HCT116 (cell line): ENCODE data around the gene CCM2. TPM values are rescaled to one million over a fixed set of nuclear protein-coding genes. Genes with fewer than 3 reads are reported as not detected.

Experiments
- ATAC-seq: fragments of 200-7000 bp; cut with Tn5 transposase; 2 replicates; pipeline ENCODE4 v1.9.1; 2020; ENCODE audit warnings: mild to moderate bottlenecking, moderate library complexity
- BruUV-seq: library from RNA; stranded (reverse); fragments of 400-500 nt; replicated peaks from 2 replicates; lab custom pipeline; 2021; lab: Mats Ljungman, UMichigan
- CTCF ChIA-PET: fragments of 300-600 bp; sonication (Branson Sonifier 250); formaldehyde crosslinking; loops from one replicate; lab custom pipeline; 2021; ENCODE audit warnings: antibody characterized with exemption; lab: Charles Lee
- POLR2A ChIA-PET: fragments of 300-600, 350-600 bp; sonication (Branson Sonifier 250); formaldehyde crosslinking; loops from one replicate; lab custom pipeline; 2021; ENCODE audit warnings: antibody characterized with exemption; lab: Charles Lee
- RAD21 ChIA-PET, 2 experiments: fragments of 300-600 bp; sonication (Branson Sonifier 250); formaldehyde crosslinking; loops; one replicate each; lab custom pipeline; 2023; ENCODE audit warnings: low total read pairs in 2 of 2; ENCODE audit not compliant: uncharacterized antibody in 2 of 2, unreplicated experiment in 2 of 2, low non-redundant PET in 1 of 2; lab: Charles Lee
- DNase-seq: peaks from one replicate; pipeline ENCODE4 v3.0.0-alpha.2; 2010; ENCODE audit warnings: low read depth, low spot score
- H2AFZ ChIP-seq: fragments of 200-600 bp; shearing (Covaris generic), sonication (generic); 2 replicates; pipeline ENCODE4 v1.6.1; 2017; ENCODE audit warnings: low read depth, mixed run types, mixed read lengths, antibody characterized with exemption, low read length; ENCODE audit not compliant: poor library complexity, severe bottlenecking
- H3K27ac ChIP-seq: 2 replicates; pipeline ENCODE4 v1.5.1; 2012; ENCODE audit warnings: low read depth, low read length
- H3K27me3 ChIP-seq: fragments of 200-600 bp; sonication (generic); 2 replicates; pipeline ENCODE4 v1.6.1; 2016; ENCODE audit warnings: mixed run types, low read length, mixed read lengths; ENCODE audit not compliant: insufficient read depth
- H3K36me3 ChIP-seq, 2 experiments: fragments of 200-500 bp in 1 of 2; fragments of 200-600 bp in 1 of 2; sonication (Bioruptor generic) in 1 of 2; sonication (generic) in 1 of 2; 2 replicates each; pipeline versions ENCODE4 v1.5.1 to v1.6.1; 2014 to 2016; ENCODE audit warnings: low read length in 2 of 2, inconsistent platforms in 1 of 2, mixed read lengths in 1 of 2, mixed run types in 1 of 2; ENCODE audit not compliant: insufficient read depth in 2 of 2, control insufficient read depth in 1 of 2
- H3K4me1 ChIP-seq, 2 experiments: fragments of 200-600 bp in 1 of 2; sonication (generic) in 1 of 2; 2 replicates each; pipeline versions ENCODE4 v1.5.1 to v1.6.1; 2012 to 2017; ENCODE audit warnings: low read length in 2 of 2, inconsistent platforms in 1 of 2, mild to moderate bottlenecking in 1 of 2, mixed read lengths in 1 of 2, mixed run types in 1 of 2, moderate library complexity in 1 of 2; ENCODE audit not compliant: insufficient read depth in 2 of 2, control insufficient read depth in 1 of 2
- H3K4me2 ChIP-seq: fragments of 200-600 bp; sonication (generic); 2 replicates; pipeline ENCODE4 v1.6.1; 2017; ENCODE audit warnings: mixed run types, low read length, mixed read lengths
- H3K4me3 ChIP-seq, 2 experiments: fragments of 200-600 bp in 1 of 2; sonication (generic) in 1 of 2; replicated peaks in 1 of 2; 2 replicates each; pipeline ENCODE4 v1.5.1; 2011 to 2016; ENCODE audit warnings: low read length in 2 of 2, control low read depth in 1 of 2, low read depth in 1 of 2, mild to moderate bottlenecking in 1 of 2, mixed read lengths in 1 of 2, mixed run types in 1 of 2
- H3K79me2 ChIP-seq: fragments of 200-600 bp; sonication (generic); 2 replicates; pipeline ENCODE4 v1.6.1; 2017; ENCODE audit warnings: mild to moderate bottlenecking, mixed run types, low read length, moderate library complexity, mixed read lengths; ENCODE audit not compliant: insufficient read depth
- H3K9ac ChIP-seq: fragments of 200-600 bp; sonication (generic); 2 replicates; pipeline ENCODE4 v1.6.1; 2016; ENCODE audit warnings: low read length, mixed read lengths
- H3K9me2 ChIP-seq: fragments of 200-600 bp; sonication (generic), shearing (Covaris generic); 2 replicates; pipeline ENCODE4 v1.6.1; 2017; ENCODE audit warnings: mixed run types, mild to moderate bottlenecking, moderate library complexity; ENCODE audit not compliant: insufficient read depth
- H3K9me3 ChIP-seq, 2 experiments: fragments of 200-500 bp in 1 of 2; fragments of 200-600 bp in 1 of 2; sonication (Bioruptor generic) in 1 of 2; sonication (generic) in 1 of 2; 2 replicates each; pipeline ENCODE4 v1.6.1; 2014 to 2017; ENCODE audit warnings: low read length in 2 of 2, mixed read lengths in 2 of 2, inconsistent platforms in 1 of 2, low read depth in 1 of 2, mild to moderate bottlenecking in 1 of 2, mixed run types in 1 of 2, moderate library complexity in 1 of 2; ENCODE audit not compliant: control insufficient read depth in 1 of 2, insufficient read depth in 1 of 2
- H4K20me1 ChIP-seq: fragments of 200-600 bp; sonication (generic), shearing (Covaris generic); 2 replicates; pipeline ENCODE4 v1.6.1; 2017; ENCODE audit warnings: mixed run types, mild to moderate bottlenecking, moderate library complexity; ENCODE audit not compliant: insufficient read depth
- ATF3 ChIP-seq: IDR thresholded peaks from 2 replicates; pipeline ENCODE4 v1.6.1; 2012
- CBX3 ChIP-seq: IDR thresholded peaks from 2 replicates; pipeline ENCODE4 v1.6.1; 2012; ENCODE audit warnings: low read depth
- CTCF ChIP-seq, 3 experiments: fragments of 200-600 bp in 1 of 3; sonication (generic) in 1 of 3; IDR thresholded peaks in 2 of 3; conservative IDR thresholded peaks in 1 of 3; 2 replicates each; pipeline ENCODE4 v1.5.1; 2012 to 2017; ENCODE audit warnings: low read depth in 2 of 3, low read length in 2 of 3, antibody characterized with exemption in 1 of 3, borderline replicate concordance in 1 of 3, control low read depth in 1 of 3, mild to moderate bottlenecking in 1 of 3, mixed read lengths in 1 of 3, mixed run types in 1 of 3, moderate library complexity in 1 of 3; ENCODE audit not compliant: insufficient read depth in 1 of 3
- EGR1 ChIP-seq: IDR thresholded peaks from 2 replicates; pipeline ENCODE4 v1.6.1; 2012; ENCODE audit warnings: low read depth
- ELF1 ChIP-seq: IDR thresholded peaks from 2 replicates; pipeline ENCODE4 v1.6.1; 2012; ENCODE audit warnings: low read depth, borderline replicate concordance
- EZH2 ChIP-seq: fragments of 200-600 bp; sonication (generic); IDR thresholded peaks from 2 replicates; pipeline ENCODE4 v1.6.1; 2017; ENCODE audit warnings: antibody characterized with exemption, mixed run types
- JUND ChIP-seq: IDR thresholded peaks from 2 replicates; pipeline ENCODE4 v1.6.1; 2012
- POLR2A ChIP-seq: IDR thresholded peaks from 2 replicates; pipeline ENCODE4 v1.7.0; 2011; ENCODE audit warnings: borderline replicate concordance; ENCODE audit not compliant: insufficient read depth, insufficient read length; ENCODE audit errors: extremely low read depth
- SP1 ChIP-seq: IDR thresholded peaks from 2 replicates; pipeline ENCODE4 v1.6.1; 2012; ENCODE audit warnings: low read depth
- TCF7L2 ChIP-seq: IDR thresholded peaks from 2 replicates; pipeline ENCODE4 v1.7.0; 2011; ENCODE audit warnings: borderline replicate concordance, inconsistent platforms; ENCODE audit not compliant: insufficient read depth, insufficient read length; ENCODE audit errors: extremely low read depth
- YY1 ChIP-seq: IDR thresholded peaks from 2 replicates; pipeline ENCODE4 v1.6.1; 2011; ENCODE audit warnings: low read length, low read depth, moderate library complexity, mild to moderate bottlenecking; ENCODE audit not compliant: insufficient replicate concordance; ENCODE audit errors: extremely low read depth
- ZBTB33 ChIP-seq: IDR thresholded peaks from 2 replicates; pipeline ENCODE4 v1.6.1; 2011; ENCODE audit warnings: mild to moderate bottlenecking, low read length, moderate library complexity; ENCODE audit not compliant: insufficient replicate concordance; ENCODE audit errors: extremely low read depth
- ZNF274 ChIP-seq: fragments of 200-500 bp; sonication (Bioruptor generic); IDR thresholded peaks from 2 replicates; pipeline ENCODE4 v1.6.1; 2014; ENCODE audit warnings: mild to moderate bottlenecking, low read depth, low read length, inconsistent platforms
- intact Hi-C: fragments of 100-400 bp; cut with micrococcal nuclease; formaldehyde crosslinking; loops from 2 replicates; pipeline ENCODE4 v1.10.0; 2022
- total RNA-seq: library from RNA; stranded (reverse); gene quantifications from one replicate; pipeline ENCODE4 v1.2.1, GENCODE V29; 2021; ENCODE audit not compliant: unreplicated experiment

The CCM2 gene
- total RNA-seq, 1 experiment from 2014 or later, result 34.4 TPM

- no peak for TF ChIP-seq JUND
Measured at GRCh38 chr7:45015313-45015712, 15.3 kb downstream of the CCM2 start (continued).

GRCh38 chr7:45017253-45017652 lies 17.3 kb downstream of the CCM2 start:
- H3K9me2 ChIP-seq, result no peaks in the 10 kb centered on the region
- BruUV-seq, result no TSS peak
- no peak for TF ChIP-seq ZNF274
- no peaks in the 10 kb centered on the region for H3K36me3 ChIP-seq
- H3K4me2 ChIP-seq, result no peak overlapping the region
- no peaks in the 10 kb centered on the region for H4K20me1 ChIP-seq
- H3K79me2 ChIP-seq, result peaks cover 27% of the 10 kb centered on the region
- CTCF ChIA-PET, result no interaction called here
- H3K4me3 ChIP-seq, result no peak overlapping the region
- no peak overlapping the region for H3K9ac ChIP-seq
- POLR2A ChIA-PET, result no interaction called here
- H3K27me3 ChIP-seq, result no peaks in the 10 kb centered on the region
- no peak for DNase-seq
- no peak for ATAC-seq
- H3K9me3 ChIP-seq, result peaks cover 0 to 4% of the 10 kb centered on the region in 2 experiments; a peak in 1 of 4 replicates
- no peak overlapping the region for H2AFZ ChIP-seq
- H3K27ac ChIP-seq, result no peak overlapping the region
- intact Hi-C loops, result no loop called here
- H3K4me1 ChIP-seq, result no peaks in the 10 kb centered on the region
- RAD21 ChIA-PET, result no interaction called here

GRCh38 chr7:45020915-45021314 lies 20.9 kb downstream of the CCM2 start:
- ChIA-PET RAD21 (no interaction called here), CTCF (no interaction called here)
- TF ChIP-seq ATF3 (no peak), EZH2 (no peak), ZBTB33 (no peak), SP1 (no peak), EGR1 (no peak), TCF7L2 (no peak), ZNF274 (no peak), ELF1 (no peak), JUND (no peak), CTCF (IDR thresholded peaks at IDR 0.05 in 2 of 3, conservative IDR thresholded peaks at IDR 0.05 in 1 of 3; ENCODE audit: borderline replicate concordance in 1 of 3, insufficient read depth in 1 of 3, low read depth in 2 of 3, low read length in 2 of 3) (no peak), POLR2A (no peak), YY1 (no peak), CBX3 (no peak)

More at GRCh38 chr7:45020915-45021314, 20.9 kb downstream of the CCM2 start:
- H4K20me1 ChIP-seq, result no peaks in the 10 kb centered on the region
- ATAC-seq, result no peak
- H3K27me3 ChIP-seq, result no peaks in the 10 kb centered on the region
- no peak overlapping the region for H3K9ac ChIP-seq
- H3K4me1 ChIP-seq, result no peaks in the 10 kb centered on the region
- no peak overlapping the region for H3K27ac ChIP-seq
- POLR2A ChIA-PET, result no interaction called here
- H3K4me3 ChIP-seq, result no peak overlapping the region
- H2AFZ ChIP-seq, result no peak overlapping the region
- no peak for DNase-seq
- intact Hi-C loops, result no loop called here
- H3K9me3 ChIP-seq, result peaks cover 0 to 8% of the 10 kb centered on the region in 2 experiments; a peak in 1 of 4 replicates
- BruUV-seq, result no TSS peak
- H3K36me3 ChIP-seq, result no peaks in the 10 kb centered on the region
- H3K79me2 ChIP-seq, result peaks cover 33% of the 10 kb centered on the region
- no peaks in the 10 kb centered on the region for H3K9me2 ChIP-seq
- no peak overlapping the region for H3K4me2 ChIP-seq
